ENCODE results near the gene SBSN.

SBSN gene

GRCh38 chr19:35554076-35554475 lies 26.0 kb upstream of the SBSN start:
- no peak for DNase-seq (ENCODE audit: low read depth in 2 of 2)

- no peak for DNase-seq (ENCODE audit: low read depth in 2 of 2)
These were observed 25.4 kb upstream of the SBSN start for GRCh38 chr19:35553385-35554000.

- DNase-seq (ENCODE audit: low read depth in 2 of 2), result no peak
These were observed 24.6 kb upstream of the SBSN start for GRCh38 chr19:35552534-35553384.

- DNase-seq (ENCODE audit: low read depth in 2 of 2), result no peak
These were observed 23.1 kb upstream of the SBSN start for GRCh38 chr19:35551091-35551810.

- DNase-seq (ENCODE audit: low read depth in 2 of 2), result no peak
These were observed 21.9 kb upstream of the SBSN start for GRCh38 chr19:35549879-35550523.

GRCh38 chr19:35549174-35549788 lies 21.2 kb upstream of the SBSN start:
- no peak for DNase-seq (ENCODE audit: low read depth in 2 of 2)

GRCh38 chr19:35546532-35546931 lies 18.4 kb upstream of the SBSN start:
- DNase-seq (ENCODE audit: low read depth in 2 of 2), result no peak

- DNase-seq (ENCODE audit: low read depth in 2 of 2), result peak in 1 of 2 donors; percentile 40
These were observed 17.8 kb upstream of the SBSN start for GRCh38 chr19:35545855-35546381.

GRCh38 chr19:35545001-35545854 lies 17.1 kb upstream of the SBSN start, which contains the start of gene TMEM147:
TMEM147 (plus strand) TSS chr19:35545626; CDS start chr19:35545740, 114 bp downstream.
- DNase-seq (ENCODE audit: low read depth in 2 of 2), result peak; percentile 22 to 64

GRCh38 chr19:35544110-35544802 lies 16.1 kb upstream of the SBSN start:
- no peak for DNase-seq (ENCODE audit: low read depth in 2 of 2)

- no peak for DNase-seq (ENCODE audit: low read depth in 2 of 2)
These were observed 15.4 kb upstream of the SBSN start for GRCh38 chr19:35543280-35544109.

- no peak for DNase-seq (ENCODE audit: low read depth in 2 of 2)
These were observed 14.1 kb upstream of the SBSN start for GRCh38 chr19:35542209-35542608.

- DNase-seq (ENCODE audit: low read depth in 2 of 2), result no peak
These were observed 12.3 kb upstream of the SBSN start for GRCh38 chr19:35540356-35540927.

GRCh38 chr19:35539850-35540249 lies 11.7 kb upstream of the SBSN start:
- DNase-seq (ENCODE audit: low read depth in 2 of 2), result no peak

- no peak for DNase-seq (ENCODE audit: low read depth in 2 of 2)
These were observed 11.2 kb upstream of the SBSN start for GRCh38 chr19:35539314-35539713.

- no peak for DNase-seq (ENCODE audit: low read depth in 2 of 2)
These were observed 6.8 kb upstream of the SBSN start for GRCh38 chr19:35534803-35535480.

GRCh38 chr19:35533822-35534392 lies 5.8 kb upstream of the SBSN start:
- no peak for DNase-seq (ENCODE audit: low read depth in 2 of 2)

Data from stimulated activated CD4-positive, alpha-beta T cell treated with anti-CD3 and anti-CD28 coated beads, Interleukin-1b, Interleukin-23, amount 100 ng/mL, for 1 hour (primary cell).